Measurements from ENCODE around the gene SLC22A13.

GRCh38 chr3:38327335-38328009 is 61.9 kb downstream of the SLC22A13 start:
- TF ChIP-seq, protein P1, sequence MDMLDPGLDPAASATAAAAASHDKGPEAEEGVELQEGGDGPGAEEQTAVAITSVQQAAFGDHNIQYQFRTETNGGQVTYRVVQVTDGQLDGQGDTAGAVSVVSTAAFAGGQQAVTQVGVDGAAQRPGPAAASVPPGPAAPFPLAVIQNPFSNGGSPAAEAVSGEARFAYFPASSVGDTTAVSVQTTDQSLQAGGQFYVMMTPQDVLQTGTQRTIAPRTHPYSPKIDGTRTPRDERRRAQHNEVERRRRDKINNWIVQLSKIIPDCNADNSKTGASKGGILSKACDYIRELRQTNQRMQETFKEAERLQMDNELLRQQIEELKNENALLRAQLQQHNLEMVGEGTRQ (IDR thresholded peaks at IDR 0.05; ENCODE audit: low read depth, low read length), result no peak
- TF ChIP-seq CTCF (conservative IDR thresholded peaks at IDR 0.05; ENCODE audit: low read depth, low read length) (no peak), RFX5 (IDR thresholded peaks at IDR 0.05; ENCODE audit: low read depth, low read length) (no peak), POLR2A (IDR thresholded peaks at IDR 0.05; ENCODE audit: low read depth, low read length) (no peak), MAFK (IDR thresholded peaks at IDR 0.05; ENCODE audit: low read depth, low read length) (no peak), CEBPB (IDR thresholded peaks at IDR 0.05; ENCODE audit: low read depth, low read length) (no peak), FOS (IDR thresholded peaks at IDR 0.05; ENCODE audit: low read depth, low read length) (no peak), BHLHE40 (IDR thresholded peaks at IDR 0.05; ENCODE audit: low read depth, low read length) (no peak)
- TF ChIP-seq, protein P2, sequence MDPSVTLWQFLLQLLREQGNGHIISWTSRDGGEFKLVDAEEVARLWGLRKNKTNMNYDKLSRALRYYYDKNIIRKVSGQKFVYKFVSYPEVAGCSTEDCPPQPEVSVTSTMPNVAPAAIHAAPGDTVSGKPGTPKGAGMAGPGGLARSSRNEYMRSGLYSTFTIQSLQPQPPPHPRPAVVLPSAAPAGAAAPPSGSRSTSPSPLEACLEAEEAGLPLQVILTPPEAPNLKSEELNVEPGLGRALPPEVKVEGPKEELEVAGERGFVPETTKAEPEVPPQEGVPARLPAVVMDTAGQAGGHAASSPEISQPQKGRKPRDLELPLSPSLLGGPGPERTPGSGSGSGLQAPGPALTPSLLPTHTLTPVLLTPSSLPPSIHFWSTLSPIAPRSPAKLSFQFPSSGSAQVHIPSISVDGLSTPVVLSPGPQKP (IDR thresholded peaks at IDR 0.05; ENCODE audit: borderline replicate concordance, low read depth, low read length), result no peak

Data from IMR-90 (cell line).